ENCODE results near the gene PTPRE.

Gene PTPRE

GRCh38 chr10:127882391-127882790 lies 24.5 kb upstream of the PTPRE start:
- no peak overlapping the region for H3K4me3 ChIP-seq (ENCODE audit: low read depth, low read length)

DNA sequence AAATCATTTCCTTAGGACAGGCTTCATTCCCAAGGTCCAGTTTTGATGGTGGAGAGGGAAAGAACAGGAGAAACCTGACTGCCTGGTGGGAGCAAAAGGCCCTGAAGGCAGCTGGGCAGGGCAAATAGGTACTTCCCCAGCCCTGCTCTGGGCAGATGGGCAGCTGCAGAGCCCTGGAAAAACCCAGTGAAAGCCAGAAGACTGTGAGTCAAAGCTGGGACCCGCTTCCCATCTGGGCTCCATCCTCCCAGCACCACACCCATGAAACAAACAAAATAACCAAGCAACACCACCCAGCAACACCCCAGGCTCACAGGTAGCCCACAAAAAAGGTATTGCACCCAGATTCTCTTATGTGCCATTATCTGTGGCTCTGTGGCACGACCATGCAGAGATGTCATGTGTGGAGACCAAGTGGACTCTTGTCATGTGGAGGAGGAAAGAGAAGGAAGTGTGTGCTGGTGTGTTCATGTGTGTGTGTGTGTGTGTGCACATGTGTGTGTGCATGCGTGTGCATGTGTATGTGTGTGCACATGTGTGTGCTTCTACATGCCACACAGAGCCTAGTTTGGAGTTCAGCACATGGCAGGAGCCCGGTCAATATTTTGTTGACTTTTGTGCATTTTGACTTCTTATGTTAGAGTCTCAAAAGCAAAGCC lies 24.0 kb upstream of the PTPRE start:
- no peak overlapping the region for H3K4me3 ChIP-seq (ENCODE audit: low read depth, low read length)

GRCh38 chr10:127883516-127883915 lies 23.4 kb upstream of the PTPRE start:
- no peak overlapping the region for H3K4me3 ChIP-seq (ENCODE audit: low read depth, low read length)

- no peak overlapping the region for H3K4me3 ChIP-seq (ENCODE audit: low read depth, low read length)
Measured at GRCh38 chr10:127884501-127884900, 22.4 kb upstream of the PTPRE start.

DNA sequence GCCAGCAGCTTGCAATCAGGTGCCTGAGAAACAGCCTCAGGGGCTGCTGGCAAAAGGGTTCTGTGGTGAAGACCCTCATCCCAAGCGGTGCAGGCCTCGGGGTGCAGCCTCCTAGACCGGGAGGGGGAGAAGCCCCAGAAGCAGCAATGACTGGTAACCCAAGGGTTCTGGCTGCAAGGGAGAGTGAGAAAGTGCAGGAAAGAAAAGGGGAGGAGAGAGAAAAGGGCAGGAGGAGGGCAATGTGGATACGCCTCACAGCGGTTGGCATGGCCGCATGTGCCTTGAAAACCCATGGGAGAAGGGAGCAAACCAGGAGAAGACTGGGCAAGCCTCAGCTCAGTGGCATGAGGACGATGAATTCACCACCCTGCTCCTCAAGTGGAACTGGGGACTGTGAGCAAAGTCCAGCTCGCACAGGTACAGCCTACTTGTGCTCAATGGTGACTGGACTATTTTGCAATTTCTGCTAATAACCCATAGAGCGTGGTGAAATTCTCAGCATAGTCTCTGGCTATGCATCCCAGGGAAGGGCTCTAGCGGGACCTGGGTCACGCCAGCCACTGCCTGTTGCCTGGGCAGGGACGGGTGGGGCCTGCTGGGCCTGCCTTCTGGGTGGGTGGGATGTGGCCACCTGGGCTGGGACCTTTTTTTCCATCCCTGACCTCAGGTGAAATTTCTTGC lies 20.4 kb upstream of the PTPRE start:
- H3K4me3 ChIP-seq (ENCODE audit: low read depth, low read length) = no peak overlapping the region

- no peak overlapping the region for H3K4me3 ChIP-seq (ENCODE audit: low read depth, low read length)
Measured at GRCh38 chr10:127887541-127888415, 19.1 kb upstream of the PTPRE start.

GRCh38 chr10:127888521-127889312 lies 18.2 kb upstream of the PTPRE start:
- no peak overlapping the region for H3K4me3 ChIP-seq (ENCODE audit: low read depth, low read length)

GRCh38 chr10:127889605-127890195 lies 17.2 kb upstream of the PTPRE start:
- H3K4me3 ChIP-seq (ENCODE audit: low read depth, low read length) = no peak overlapping the region

DNA sequence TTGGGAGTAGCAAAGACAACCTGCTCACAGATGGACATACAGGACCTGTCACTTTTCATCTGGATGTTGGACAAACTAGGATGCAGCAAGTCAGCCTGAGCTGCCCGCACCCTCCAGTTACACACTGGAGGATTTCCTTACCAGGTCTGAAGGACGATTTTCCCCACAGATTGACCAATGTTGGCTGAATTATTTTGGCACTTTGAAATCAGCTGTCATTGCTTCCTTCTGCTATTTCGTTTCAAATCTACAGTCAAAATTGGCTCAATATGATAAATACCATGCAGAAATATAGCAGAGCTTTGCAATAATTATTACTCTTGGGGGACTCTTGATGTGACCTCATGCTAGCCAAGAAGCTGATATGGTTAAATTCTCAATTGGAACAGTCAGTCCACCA lies 16.7 kb upstream of the PTPRE start:
- no peak overlapping the region for H3K4me3 ChIP-seq (ENCODE audit: low read depth, low read length)

- no peak overlapping the region for H3K4me3 ChIP-seq (ENCODE audit: low read depth, low read length)
Measured at GRCh38 chr10:127890832-127891334, 16.0 kb upstream of the PTPRE start.

- H3K4me3 ChIP-seq (ENCODE audit: low read depth, low read length) = no peak within 1 kb of the TSS
Measured at GRCh38 chr10:127892743-127893142, 14.2 kb upstream of the PTPRE start, which contains the start of gene CLRN3. Gene CLRN3, minus strand, starts transcription at chr10:127892941. Its CDS starts 157 bp downstream, at chr10:127892784.

DNA sequence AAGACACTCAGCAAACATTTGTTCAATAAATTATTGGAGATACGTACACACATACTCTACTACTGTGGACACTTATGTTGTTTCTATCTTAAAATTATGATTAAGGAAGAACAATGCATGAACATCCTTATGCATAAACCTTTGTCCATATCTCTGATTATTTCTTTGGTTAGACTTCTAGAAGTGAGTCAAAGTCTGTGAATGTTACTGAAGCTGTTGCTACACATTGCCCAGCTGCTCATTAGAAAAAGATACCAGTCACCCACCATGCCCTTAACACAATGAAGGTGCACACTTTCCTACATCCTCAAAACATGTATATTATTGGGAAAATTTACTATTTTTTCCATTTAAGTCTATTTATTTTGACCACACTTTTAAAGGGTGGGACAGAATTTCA lies 12.8 kb upstream of the PTPRE start:
- no peak overlapping the region for H3K4me3 ChIP-seq (ENCODE audit: low read depth, low read length)

DNA sequence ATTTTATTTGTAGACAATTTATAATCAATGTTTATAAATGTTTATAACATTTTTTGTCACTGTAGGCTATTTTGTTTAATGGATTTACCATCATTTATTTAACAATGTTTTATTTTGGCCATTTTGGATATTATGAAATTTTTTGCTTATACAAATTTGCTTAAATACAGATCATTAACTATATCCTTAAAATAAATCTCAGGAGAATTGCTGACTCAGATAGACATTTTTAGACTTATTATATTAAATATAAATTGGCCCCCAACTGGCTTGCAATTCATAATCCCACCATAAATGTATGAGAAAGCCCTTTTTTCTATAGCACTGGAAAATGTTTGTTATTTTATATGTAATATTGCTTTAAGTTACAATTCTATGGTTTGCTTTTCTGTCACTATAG lies 10.3 kb upstream of the PTPRE start:
- no peak overlapping the region for H3K4me3 ChIP-seq (ENCODE audit: low read depth, low read length)

DNA sequence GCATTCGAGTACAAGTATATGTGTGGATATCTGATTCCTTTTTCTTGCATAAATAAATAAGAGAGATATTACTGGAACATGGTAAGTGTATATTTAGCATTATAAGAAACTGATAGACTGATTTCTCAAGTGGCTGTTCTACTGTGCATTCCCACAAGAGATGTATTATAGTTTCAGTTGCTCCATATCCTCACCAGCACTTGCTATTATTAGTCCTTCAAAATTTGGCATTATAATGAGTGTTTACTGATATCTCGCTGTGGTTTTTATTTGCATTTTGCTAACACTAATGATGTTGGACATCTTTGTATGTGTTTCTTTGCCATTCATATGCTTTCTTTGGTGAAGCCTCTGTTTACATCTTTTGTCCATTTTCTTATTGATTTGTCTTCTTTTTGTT lies 9.7 kb upstream of the PTPRE start:
- H3K4me3 ChIP-seq (ENCODE audit: low read depth, low read length) = no peak overlapping the region

DNA sequence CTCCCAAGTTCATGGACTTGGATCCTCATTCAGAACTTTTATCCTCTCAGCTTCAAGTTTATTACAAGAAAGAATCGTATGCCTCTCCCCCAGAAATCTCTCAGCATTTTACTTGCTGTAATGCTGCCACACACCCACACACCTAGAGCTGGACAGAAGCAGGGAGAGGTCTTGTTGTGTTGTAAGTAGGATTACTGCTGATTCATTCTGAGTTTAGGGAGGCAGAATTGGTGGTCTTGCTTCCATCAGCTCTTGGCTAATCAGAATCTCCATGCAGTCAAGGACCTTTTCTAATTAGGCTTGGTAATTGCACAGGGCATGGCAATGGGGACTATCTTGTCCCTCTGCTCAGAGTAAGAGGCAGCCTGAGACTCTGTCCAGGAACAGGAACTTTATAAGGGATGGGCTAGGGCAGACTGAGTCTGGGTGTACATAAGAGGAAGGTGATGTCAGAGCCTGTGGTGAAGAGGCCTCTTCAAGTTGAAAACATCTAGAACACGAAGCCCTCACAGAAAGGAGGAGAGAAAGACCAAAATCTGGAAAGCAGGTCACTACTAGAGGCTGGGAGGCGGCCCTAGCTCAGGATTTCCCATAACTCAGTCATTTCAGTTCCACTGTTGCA lies 7.0 kb upstream of the PTPRE start:
- no peak overlapping the region for H3K4me3 ChIP-seq (ENCODE audit: low read depth, low read length)

DNA sequence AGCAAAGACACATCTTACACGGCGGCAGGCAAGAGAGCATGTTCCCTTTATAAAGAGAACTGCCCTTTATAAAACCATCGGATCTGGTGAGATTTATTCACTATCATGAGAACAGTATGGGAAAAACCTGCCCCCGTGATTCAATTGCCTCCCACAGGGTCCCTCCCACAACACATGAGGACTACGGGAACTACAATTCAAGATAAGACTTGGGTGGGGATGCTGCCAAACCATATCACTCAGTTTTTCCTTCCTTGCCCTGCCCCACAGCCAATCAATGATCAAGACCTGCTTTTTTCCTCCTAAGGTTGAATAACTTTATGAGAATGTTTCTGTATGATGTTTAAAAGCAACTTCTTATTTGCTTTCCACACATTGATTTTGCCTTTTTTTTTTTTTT lies 3.1 kb upstream of the PTPRE start:
- no peak overlapping the region for H3K4me3 ChIP-seq (ENCODE audit: low read depth, low read length)

- no peak overlapping the region for H3K4me3 ChIP-seq (ENCODE audit: low read depth, low read length)
Measured at GRCh38 chr10:127904311-127905000, 2.4 kb upstream of the PTPRE start.

DNA sequence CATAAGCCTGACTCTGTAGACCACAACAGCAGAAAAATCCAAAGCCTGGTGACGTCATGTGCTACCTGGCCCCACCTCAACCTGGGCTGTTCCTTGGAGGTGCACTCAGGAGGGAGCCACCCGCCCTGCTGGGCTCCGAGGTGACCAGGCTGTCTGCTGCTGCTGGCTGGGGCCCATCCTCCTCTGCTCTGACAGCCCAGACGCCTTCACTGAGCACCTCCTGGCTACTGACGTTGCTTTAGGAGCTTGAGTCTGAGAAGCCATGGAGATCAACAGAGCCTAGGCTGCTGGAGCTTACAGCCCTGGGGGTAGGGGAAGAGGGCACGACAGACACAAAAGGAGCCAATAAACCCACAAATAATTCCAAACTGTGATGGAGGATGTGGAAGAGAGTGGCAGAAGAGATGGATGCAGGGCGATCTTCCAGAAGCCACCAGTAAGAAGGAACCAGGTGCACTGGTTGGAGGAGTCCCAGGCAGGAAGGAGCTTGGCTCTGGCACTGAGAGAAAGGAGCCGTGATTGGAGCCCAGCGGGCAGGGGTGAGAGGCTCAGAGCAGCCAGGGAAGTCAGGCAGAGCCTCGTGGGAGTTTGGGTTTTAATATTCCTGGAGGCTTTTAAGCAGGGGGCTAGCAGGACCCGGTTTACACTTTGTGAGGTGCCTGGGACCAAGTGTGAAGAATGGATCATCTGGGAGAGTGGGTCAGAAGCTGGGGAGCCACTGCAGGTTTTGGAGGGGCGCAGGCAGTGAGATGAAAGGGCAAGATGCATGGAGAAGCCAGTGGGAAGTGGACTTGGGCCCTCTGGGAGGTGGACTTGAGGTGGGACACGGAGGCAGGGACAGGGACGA lies 1.7 kb upstream of the PTPRE start:
- no peak overlapping the region for H3K4me3 ChIP-seq (ENCODE audit: low read depth, low read length)
